Gastroesophageal sphincter (tissue), 4 donors: Measurements from ENCODE around the gene PAX7. TPM values are rescaled to one million over a fixed set of nuclear protein-coding genes. Genes with fewer than 3 reads are reported as not detected.

Experiments
- ATAC-seq: fragments of 150-250 bp; one replicate; pipeline ENCODE4 v1.9.1; 2016; ENCODE audit warnings: mild to moderate bottlenecking, moderate library complexity
- H3K27ac ChIP-seq, 4 donors: fragments of 200-600 bp; sonication (generic) in 3 of 4; 1 replicate in 3 of 4; 2 replicates in 1 of 4; pipeline ENCODE4 v1.5.1; 2016 to 2019
- H3K27me3 ChIP-seq: fragments of 200-600 bp; sonication (generic); one replicate; pipeline ENCODE4 v1.5.1; 2019
- H3K36me3 ChIP-seq, 2 donors: fragments of 200-600 bp; sonication (generic); one replicate each; pipeline ENCODE4 v1.5.1; 2019; ENCODE audit warnings: control low read depth in 1 of 2
- H3K4me1 ChIP-seq, 3 donors: fragments of 200-600 bp; sonication (generic); 1 replicate in 2 of 3; 2 replicates in 1 of 3; pipeline ENCODE4 v1.5.1; 2016 to 2019; ENCODE audit warnings: control low read depth in 2 of 3
- H3K4me3 ChIP-seq, 2 donors: fragments of 200-600 bp; sonication (generic); one replicate each; pipeline ENCODE4 v1.5.1; 2019; ENCODE audit warnings: mild to moderate bottlenecking in 1 of 2, moderate library complexity in 1 of 2
- H3K9me3 ChIP-seq, 3 donors: fragments of 200-600 bp; sonication (generic); one replicate each; pipeline ENCODE4 v1.5.1; 2017 to 2019; ENCODE audit warnings: control low read depth in 2 of 3
- EP300 ChIP-seq: sonication (generic); formaldehyde crosslinking; IDR thresholded peaks from one replicate; pipeline ENCODE4 v1.6.1; 2017; ENCODE audit warnings: antibody characterized with exemption, mild to moderate bottlenecking
- POLR2A ChIP-seq, 2 donors: fragments of 450-650 bp; IDR thresholded peaks; one replicate each; pipeline ENCODE4 v1.6.1; 2017; ENCODE audit warnings: antibody characterized with exemption in 2 of 2, mild to moderate bottlenecking in 2 of 2, moderate library complexity in 1 of 2
- POLR2AphosphoS5 ChIP-seq: sonication (generic); formaldehyde crosslinking; IDR thresholded peaks from one replicate; pipeline ENCODE4 v1.6.1; 2017; ENCODE audit warnings: antibody characterized with exemption
- WGBS, 2 donors: methylation state at CpG; one replicate each; pipeline ENCODE4 v1.1.5; 2018; ENCODE audit warnings: low coverage in 1 of 2; 5-methylcytosine and 5-hydroxymethylcytosine counted together
- small RNA-seq, 4 donors: library from RNA; depleted of rRNA; stranded (forward); fragments of <200 nt; gene quantifications; one replicate each; pipeline ENCODE3, GENCODE V24; 2016
- total RNA-seq, 4 donors: library from RNA; depleted of rRNA; stranded (reverse); fragments of >200 nt; gene quantifications; one replicate each; pipeline ENCODE4 v1.1.0, GENCODE V29; 2016
- TF ChIP-seq, protein P1 (sequence below), 4 experiments: fragments of 200-600 bp in 2 of 4; fragments of 450-650 bp in 2 of 4; sonication (generic) in 1 of 4; IDR thresholded peaks; one replicate each; pipeline ENCODE4 v1.5.1; 2017 to 2019; ENCODE audit warnings: antibody characterized with exemption in 4 of 4, mild to moderate bottlenecking in 2 of 4, moderate library complexity in 2 of 4

Gene PAX7
- total RNA-seq, 4 donors from 2014 or later: not detected

DNA sequence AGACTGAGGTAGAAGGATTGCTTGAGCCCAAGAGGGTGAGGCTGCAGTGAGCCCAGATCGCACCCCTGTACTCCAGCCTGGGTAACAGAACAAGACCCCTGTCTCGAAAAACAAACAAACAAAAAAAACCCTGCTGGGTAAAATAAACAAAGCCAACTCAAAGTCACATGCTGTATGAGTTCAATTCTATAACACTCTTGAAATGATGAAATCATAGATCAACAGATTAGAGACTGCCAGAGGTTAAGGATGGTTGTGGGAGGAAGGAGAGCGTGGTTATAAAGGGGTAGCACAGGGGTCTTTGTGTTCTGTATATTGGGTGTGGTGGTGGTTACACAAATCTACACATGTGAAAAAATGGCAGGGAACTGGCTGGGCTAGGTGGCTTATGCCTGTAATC lies 166.3 kb downstream of the PAX7 start:
- Histone ChIP-seq H3K27me3 (peaks cover 70% of the 10 kb centered on the region), H3K27ac (no peak overlapping the region), H3K4me1 (no peaks in the 10 kb centered on the region), H3K9me3 (peaks cover 0 to 14% (median 0%) of the 10 kb centered on the region in 3 donors), H3K36me3 (no peaks in the 10 kb centered on the region), H3K4me3 (no peak overlapping the region)
- 84 to 96% methylated on average over 3 of the region's 3 CpGs for WGBS, 2 donors
- no peak for ATAC-seq
- TF ChIP-seq, protein P1, sequence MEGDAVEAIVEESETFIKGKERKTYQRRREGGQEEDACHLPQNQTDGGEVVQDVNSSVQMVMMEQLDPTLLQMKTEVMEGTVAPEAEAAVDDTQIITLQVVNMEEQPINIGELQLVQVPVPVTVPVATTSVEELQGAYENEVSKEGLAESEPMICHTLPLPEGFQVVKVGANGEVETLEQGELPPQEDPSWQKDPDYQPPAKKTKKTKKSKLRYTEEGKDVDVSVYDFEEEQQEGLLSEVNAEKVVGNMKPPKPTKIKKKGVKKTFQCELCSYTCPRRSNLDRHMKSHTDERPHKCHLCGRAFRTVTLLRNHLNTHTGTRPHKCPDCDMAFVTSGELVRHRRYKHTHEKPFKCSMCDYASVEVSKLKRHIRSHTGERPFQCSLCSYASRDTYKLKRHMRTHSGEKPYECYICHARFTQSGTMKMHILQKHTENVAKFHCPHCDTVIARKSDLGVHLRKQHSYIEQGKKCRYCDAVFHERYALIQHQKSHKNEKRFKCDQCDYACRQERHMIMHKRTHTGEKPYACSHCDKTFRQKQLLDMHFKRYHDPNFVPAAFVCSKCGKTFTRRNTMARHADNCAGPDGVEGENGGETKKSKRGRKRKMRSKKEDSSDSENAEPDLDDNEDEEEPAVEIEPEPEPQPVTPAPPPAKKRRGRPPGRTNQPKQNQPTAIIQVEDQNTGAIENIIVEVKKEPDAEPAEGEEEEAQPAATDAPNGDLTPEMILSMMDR (IDR thresholded peaks at IDR 0.05): no peak
- TF ChIP-seq POLR2AphosphoS5 (no peak), EP300 (no peak), POLR2A (IDR thresholded peaks at IDR 0.05) (no peak)

Small RNA genes lying within 50 kb of the gene (small RNA-seq; reads per million reads assigned to genes)
- gene AL031737.1: 0 reads per million in 4 donors

Other genes with a start within 250 kb of the PAX7 start
- gene KLHDC7A, start 149.9 kb upstream of the PAX7 start, total RNA-seq: under 1 TPM in 1 of 4 donors, not detected in 3; 0.22 TPM
- gene TAS1R2, start 228.8 kb downstream of the PAX7 start, total RNA-seq: not detected